DOHH2 (cell line): Measurements from ENCODE around the gene FN1.

Source experiments
- CTCF ChIP-seq: fragments of 200-600 bp; sonication (generic); IDR thresholded peaks from one replicate; pipeline ENCODE4 v1.5.1; 2014; ENCODE audit warnings: antibody characterized with exemption, mild to moderate bottlenecking, low read depth, low read length; ENCODE audit not compliant: poor library complexity, severe bottlenecking
- EZH2phosphoT487 ChIP-seq: fragments of 200-600 bp; sonication (generic); IDR thresholded peaks from 2 replicates; pipeline ENCODE4 v1.6.1; 2017; ENCODE audit warnings: borderline replicate concordance, mild to moderate bottlenecking, antibody characterized with exemption, low read length, moderate library complexity, mixed read lengths

GRCh38 chr2:215466097-215466909 lies 30.4 kb upstream of the FN1 start:
- TF ChIP-seq CTCF (no peak), EZH2phosphoT487 (no peak)
